Neural progenitor cell (in vitro differentiated cells): ENCODE results near the gene PRUNE2.

Experiments
- CTCF ChIP-seq: fragments of 200-600 bp; sonication (generic); IDR thresholded peaks from 2 replicates; pipeline ENCODE4 v1.5.1; 2017; ENCODE audit warnings: antibody characterized with exemption, mild to moderate bottlenecking
- EZH2 ChIP-seq: fragments of 200-600 bp; sonication (generic); IDR thresholded peaks from 2 replicates; pipeline ENCODE4 v1.6.1; 2017; ENCODE audit warnings: antibody characterized with exemption, mild to moderate bottlenecking, moderate library complexity
- EZH2phosphoT487 ChIP-seq: fragments of 200-600 bp; sonication (generic); IDR thresholded peaks from 2 replicates; pipeline ENCODE4 v1.6.1; 2017; ENCODE audit warnings: antibody characterized with exemption

- TF ChIP-seq EZH2 (no peak), CTCF (no peak), EZH2phosphoT487 (no peak)
Observed at GRCh38 chr9:76588316-76588715, 317.6 kb downstream of the PRUNE2 start.
